Hepatocyte (in vitro differentiated cells): ENCODE results near the gene DNAL4.

Experiments
- EZH2 ChIP-seq: fragments of 200-600 bp; sonication (generic); IDR thresholded peaks from 2 replicates; pipeline ENCODE4 v1.6.1; 2016; ENCODE audit warnings: antibody characterized with exemption, mild to moderate bottlenecking, borderline replicate concordance
- EZH2phosphoT487 ChIP-seq: fragments of 200-600 bp; sonication (generic); IDR thresholded peaks from one replicate; pipeline ENCODE4 v1.6.1; 2018; ENCODE audit warnings: antibody characterized with exemption, mild to moderate bottlenecking, low read depth, moderate library complexity; ENCODE audit not compliant: unreplicated experiment, severe bottlenecking
- TF ChIP-seq, protein P1 (sequence below): fragments of 200-600 bp; sonication (generic); IDR thresholded peaks from 2 replicates; pipeline ENCODE4 v1.5.1; 2016; ENCODE audit warnings: antibody characterized with exemption, mild to moderate bottlenecking; ENCODE audit not compliant: poor library complexity

DNA sequence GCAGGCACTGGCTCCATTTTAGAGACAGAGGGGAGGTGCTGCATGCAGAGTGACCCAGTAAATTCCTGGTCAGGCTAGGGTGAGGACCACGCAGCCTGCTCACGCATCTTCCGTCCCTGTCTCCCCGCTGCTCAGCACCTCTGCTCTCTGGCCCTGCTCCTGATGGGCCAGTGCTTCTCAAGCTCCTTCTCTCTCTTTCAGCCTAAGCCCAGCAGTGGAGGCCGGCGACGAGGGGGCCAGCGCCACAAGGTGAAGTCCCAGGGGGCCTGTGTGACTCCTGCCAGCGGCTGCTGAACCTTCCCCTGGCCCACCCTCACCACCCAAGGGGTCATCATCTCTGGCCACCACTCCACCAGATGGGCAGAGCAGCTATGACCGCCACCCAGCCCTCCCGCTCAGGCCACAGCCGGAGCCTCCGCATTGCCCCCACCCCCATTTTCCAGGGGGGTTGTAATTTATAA lies 63.5 kb downstream of the DNAL4 start:
- TF ChIP-seq, protein P1, sequence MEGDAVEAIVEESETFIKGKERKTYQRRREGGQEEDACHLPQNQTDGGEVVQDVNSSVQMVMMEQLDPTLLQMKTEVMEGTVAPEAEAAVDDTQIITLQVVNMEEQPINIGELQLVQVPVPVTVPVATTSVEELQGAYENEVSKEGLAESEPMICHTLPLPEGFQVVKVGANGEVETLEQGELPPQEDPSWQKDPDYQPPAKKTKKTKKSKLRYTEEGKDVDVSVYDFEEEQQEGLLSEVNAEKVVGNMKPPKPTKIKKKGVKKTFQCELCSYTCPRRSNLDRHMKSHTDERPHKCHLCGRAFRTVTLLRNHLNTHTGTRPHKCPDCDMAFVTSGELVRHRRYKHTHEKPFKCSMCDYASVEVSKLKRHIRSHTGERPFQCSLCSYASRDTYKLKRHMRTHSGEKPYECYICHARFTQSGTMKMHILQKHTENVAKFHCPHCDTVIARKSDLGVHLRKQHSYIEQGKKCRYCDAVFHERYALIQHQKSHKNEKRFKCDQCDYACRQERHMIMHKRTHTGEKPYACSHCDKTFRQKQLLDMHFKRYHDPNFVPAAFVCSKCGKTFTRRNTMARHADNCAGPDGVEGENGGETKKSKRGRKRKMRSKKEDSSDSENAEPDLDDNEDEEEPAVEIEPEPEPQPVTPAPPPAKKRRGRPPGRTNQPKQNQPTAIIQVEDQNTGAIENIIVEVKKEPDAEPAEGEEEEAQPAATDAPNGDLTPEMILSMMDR: no peak
- no peak for TF ChIP-seq EZH2
- no peak for TF ChIP-seq EZH2phosphoT487
